Gastroesophageal sphincter (tissue), 3 donors: ENCODE results near the gene MAP1S.

Experiments used
- CTCF ChIP-seq, 4 experiments: fragments of 200-600 bp in 2 of 4; fragments of 450-650 bp in 2 of 4; sonication (generic) in 1 of 4; IDR thresholded peaks; one replicate each; pipeline ENCODE4 v1.5.1; 2017 to 2019; ENCODE audit warnings: antibody characterized with exemption in 4 of 4, mild to moderate bottlenecking in 2 of 4, moderate library complexity in 2 of 4
- EP300 ChIP-seq: sonication (generic); formaldehyde crosslinking; IDR thresholded peaks from one replicate; pipeline ENCODE4 v1.6.1; 2017; ENCODE audit warnings: antibody characterized with exemption, mild to moderate bottlenecking

- TF ChIP-seq CTCF (IDR thresholded peaks at IDR 0.05) = no peak
- no peak for TF ChIP-seq EP300
Measured at GRCh38 chr19:17778251-17778967, 59.1 kb downstream of the MAP1S start.
